SK-N-SH treated with all-trans-retinoic acid at 6 μM for 48 hours (cell line): ENCODE results near the gene CISD3.

Experiments used
- ATAC-seq: fragments of 200-7000 bp; cut with Tn5 transposase; 3 replicates; pipeline ENCODE4 v1.9.1; 2020; ENCODE audit warnings: mild to moderate bottlenecking, moderate library complexity
- ARNTL ChIP-seq: fragments of 450-650 bp; formaldehyde crosslinking; IDR thresholded peaks from 2 replicates; pipeline ENCODE4 v1.5.0; 2020; ENCODE audit warnings: low read depth, mild to moderate bottlenecking, moderate library complexity, borderline replicate concordance
- BACH2 ChIP-seq: fragments of 250-450 bp; sonication (Bioruptor Pico); IDR thresholded peaks from 2 replicates; pipeline ENCODE4 v1.9.0; 2021; ENCODE audit warnings: mild to moderate bottlenecking, borderline replicate concordance
- CSDC2 ChIP-seq: fragments of 250-450 bp; sonication (Bioruptor Pico); IDR thresholded peaks from 2 replicates; pipeline ENCODE4 v1.5.0; 2020; ENCODE audit warnings: mild to moderate bottlenecking, moderate library complexity
- CSRNP3 ChIP-seq: fragments of 250-450 bp; sonication (Bioruptor Pico); IDR thresholded peaks from 2 replicates; pipeline ENCODE4 v1.5.1; 2021; ENCODE audit warnings: mild to moderate bottlenecking, moderate library complexity
- GLIS3 ChIP-seq: fragments of 250-450 bp; sonication (Bioruptor Pico); IDR thresholded peaks from 2 replicates; pipeline ENCODE4 v1.5.0; 2020; ENCODE audit warnings: mild to moderate bottlenecking, moderate library complexity
- ISL1 ChIP-seq: fragments of 250-450 bp; sonication (Bioruptor Pico); IDR thresholded peaks from 2 replicates; pipeline ENCODE4 v2.1.2; 2022; ENCODE audit warnings: mild to moderate bottlenecking, moderate library complexity
- OSR1 ChIP-seq: fragments of 250-450 bp; sonication (Bioruptor Pico); IDR thresholded peaks from 2 replicates; pipeline ENCODE4 v1.8.0; 2022; ENCODE audit warnings: moderate library complexity, mild to moderate bottlenecking, inconsistent platforms
- PATZ1 ChIP-seq: fragments of 250-450 bp; sonication (Bioruptor Pico); IDR thresholded peaks from 2 replicates; pipeline ENCODE4 v1.8.0; 2020; ENCODE audit warnings: mild to moderate bottlenecking, moderate library complexity, borderline replicate concordance
- RARB ChIP-seq: fragments of 250-450 bp; sonication (Bioruptor Pico); IDR thresholded peaks from 2 replicates; pipeline ENCODE4 v1.8.0; 2021; ENCODE audit warnings: mild to moderate bottlenecking, moderate library complexity
- SNAI2 ChIP-seq: fragments of 250-450 bp; sonication (Bioruptor Pico); IDR thresholded peaks from 2 replicates; pipeline ENCODE4 v1.5.0; 2020; ENCODE audit warnings: mild to moderate bottlenecking, moderate library complexity
- TCF4 ChIP-seq: fragments of 250-450 bp; sonication (Bioruptor Pico); IDR thresholded peaks from 2 replicates; pipeline ENCODE4 v1.8.0; 2021; ENCODE audit warnings: mild to moderate bottlenecking, moderate library complexity, borderline replicate concordance
- TOX ChIP-seq: fragments of 250-450 bp; sonication (Bioruptor Pico); IDR thresholded peaks from 2 replicates; pipeline ENCODE4 v1.8.0; 2021; ENCODE audit warnings: mild to moderate bottlenecking, moderate library complexity, borderline replicate concordance
- TSHZ2 ChIP-seq: fragments of 250-450 bp; sonication (Bioruptor Pico); IDR thresholded peaks from 2 replicates; pipeline ENCODE4 v1.5.0; 2020; ENCODE audit warnings: mild to moderate bottlenecking, moderate library complexity
- ZC3H10 ChIP-seq: fragments of 250-450 bp; sonication (Bioruptor Pico); IDR thresholded peaks from 2 replicates; pipeline ENCODE4 v1.5.1; 2021; ENCODE audit warnings: mild to moderate bottlenecking, moderate library complexity
- ZFP3 ChIP-seq: fragments of 250-450 bp; sonication (Bioruptor Pico); IDR thresholded peaks from 2 replicates; pipeline ENCODE4 v1.5.0; 2020; ENCODE audit warnings: mild to moderate bottlenecking, moderate library complexity
- ZFP30 ChIP-seq: fragments of 450-650 bp; formaldehyde crosslinking; IDR thresholded peaks from 2 replicates; pipeline ENCODE4 v1.5.0; 2022; ENCODE audit warnings: mild to moderate bottlenecking, moderate library complexity
- ZNF565 ChIP-seq: fragments of 450-650 bp; formaldehyde crosslinking; conservative IDR thresholded peaks from 2 replicates; pipeline ENCODE4 v1.5.0; 2020; ENCODE audit warnings: low read depth, mild to moderate bottlenecking, moderate library complexity
- ZNF70 ChIP-seq: fragments of 450-650 bp; formaldehyde crosslinking; IDR thresholded peaks from 2 replicates; pipeline ENCODE4 v1.5.0; 2020; ENCODE audit warnings: mild to moderate bottlenecking, moderate library complexity
- ZNF8 ChIP-seq: fragments of 450-650 bp; formaldehyde crosslinking; IDR thresholded peaks from 2 replicates; pipeline ENCODE4 v1.5.0; 2020; ENCODE audit warnings: mild to moderate bottlenecking, moderate library complexity

CISD3 gene

GRCh38 chr17:38693700-38694329, 36.3 kb upstream of the CISD3 start:
- no peak for TF ChIP-seq OSR1 (CRISPR knock-in tag)
- TF ChIP-seq TSHZ2: peak; percentile 51; the same call in 1 of the 2 replicates
- TF ChIP-seq SNAI2 (CRISPR knock-in tag): peak; percentile 36; the same call in 1 of the 2 replicates
- TF ChIP-seq ZNF565 (CRISPR knock-in tag): no peak
- peak; percentile 96 for ATAC-seq

- ATAC-seq: no peak
- TF ChIP-seq ARNTL (CRISPR knock-in tag) (no peak), SNAI2 (CRISPR knock-in tag) (no peak), TSHZ2 (no peak), ISL1 (CRISPR knock-in tag) (no peak), RARB (no peak), ZNF565 (CRISPR knock-in tag) (no peak), ZFP30 (no peak), ZC3H10 (no peak), ZFP3 (CRISPR knock-in tag) (no peak), GLIS3 (CRISPR knock-in tag) (no peak), CSRNP3 (no peak), ZNF8 (CRISPR knock-in tag) (no peak), BACH2 (CRISPR knock-in tag) (no peak), PATZ1 (CRISPR knock-in tag) (no peak), CSDC2 (CRISPR knock-in tag) (no peak), TOX (CRISPR knock-in tag) (no peak), TCF4 (CRISPR knock-in tag) (no peak), ZNF70 (CRISPR knock-in tag) (no peak)
Measured at GRCh38 chr17:38697061-38697820, 32.9 kb upstream of the CISD3 start.

GRCh38 chr17:38698760-38699159, 31.4 kb upstream of the CISD3 start:
- ATAC-seq: no peak
- no peak for TF ChIP-seq TSHZ2
